Measurements from ENCODE around the gene OTOA.

DNA sequence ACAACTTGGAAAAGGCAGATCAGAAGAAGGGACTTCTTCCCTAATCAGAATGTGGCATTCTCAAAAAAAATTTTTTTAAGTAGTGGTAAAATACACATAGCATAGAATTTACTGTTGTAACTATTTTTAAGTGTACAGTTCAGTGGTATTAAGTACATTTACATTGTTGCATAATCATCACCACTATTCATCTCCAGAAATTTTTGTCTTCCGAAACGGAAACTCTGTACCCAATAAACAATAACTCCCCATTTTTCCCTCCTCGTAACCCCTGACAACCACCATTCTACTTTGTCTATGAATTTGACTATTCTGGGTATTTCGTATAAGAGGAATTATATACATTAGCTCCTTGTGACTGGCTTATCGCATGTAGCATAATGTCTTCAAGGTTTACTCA lies 45.5 kb upstream of the OTOA start:
- TF ChIP-seq POLR2A (IDR thresholded peaks at IDR 0.05) (no peak), EP300 (IDR thresholded peaks at IDR 0.05; ENCODE audit: low read depth) (no peak), CTCF (IDR thresholded peaks at IDR 0.05) (no peak), POLR2AphosphoS5 (IDR thresholded peaks at IDR 0.05) (no peak)

Measured in transverse colon (tissue), 4 donors.